Gastroesophageal sphincter (tissue), 4 donors: ENCODE data around the gene KLC3. TPM values are rescaled to one million over a fixed set of nuclear protein-coding genes. Genes with fewer than 3 reads are reported as not detected.

ENCODE experiments used
- ATAC-seq: fragments of 150-250 bp; one replicate; pipeline ENCODE4 v1.9.1; 2016; ENCODE audit warnings: mild to moderate bottlenecking, moderate library complexity
- H3K27ac ChIP-seq, 4 donors: fragments of 200-600 bp; sonication (generic) in 3 of 4; 1 replicate in 3 of 4; 2 replicates in 1 of 4; pipeline ENCODE4 v1.5.1; 2016 to 2019
- H3K27me3 ChIP-seq: fragments of 200-600 bp; sonication (generic); one replicate; pipeline ENCODE4 v1.5.1; 2019
- H3K36me3 ChIP-seq, 2 donors: fragments of 200-600 bp; sonication (generic); one replicate each; pipeline ENCODE4 v1.5.1; 2019; ENCODE audit warnings: control low read depth in 1 of 2
- H3K4me1 ChIP-seq, 3 donors: fragments of 200-600 bp; sonication (generic); 1 replicate in 2 of 3; 2 replicates in 1 of 3; pipeline ENCODE4 v1.5.1; 2016 to 2019; ENCODE audit warnings: control low read depth in 2 of 3
- H3K4me3 ChIP-seq, 2 donors: fragments of 200-600 bp; sonication (generic); one replicate each; pipeline ENCODE4 v1.5.1; 2019; ENCODE audit warnings: mild to moderate bottlenecking in 1 of 2, moderate library complexity in 1 of 2
- H3K9me3 ChIP-seq, 3 donors: fragments of 200-600 bp; sonication (generic); one replicate each; pipeline ENCODE4 v1.5.1; 2017 to 2019; ENCODE audit warnings: control low read depth in 2 of 3
- CTCF ChIP-seq, 4 experiments: fragments of 200-600 bp in 2 of 4; fragments of 450-650 bp in 2 of 4; sonication (generic) in 1 of 4; IDR thresholded peaks; one replicate each; pipeline ENCODE4 v1.5.1; 2017 to 2019; ENCODE audit warnings: antibody characterized with exemption in 4 of 4, mild to moderate bottlenecking in 2 of 4, moderate library complexity in 2 of 4
- EP300 ChIP-seq: sonication (generic); formaldehyde crosslinking; IDR thresholded peaks from one replicate; pipeline ENCODE4 v1.6.1; 2017; ENCODE audit warnings: antibody characterized with exemption, mild to moderate bottlenecking
- POLR2A ChIP-seq, 2 donors: fragments of 450-650 bp; IDR thresholded peaks; one replicate each; pipeline ENCODE4 v1.6.1; 2017; ENCODE audit warnings: antibody characterized with exemption in 2 of 2, mild to moderate bottlenecking in 2 of 2, moderate library complexity in 1 of 2
- POLR2AphosphoS5 ChIP-seq: sonication (generic); formaldehyde crosslinking; IDR thresholded peaks from one replicate; pipeline ENCODE4 v1.6.1; 2017; ENCODE audit warnings: antibody characterized with exemption
- WGBS, 2 donors: methylation state at CpG; one replicate each; pipeline ENCODE4 v1.1.5; 2018; ENCODE audit warnings: low coverage in 1 of 2; 5-methylcytosine and 5-hydroxymethylcytosine counted together
- total RNA-seq, 4 donors: library from RNA; depleted of rRNA; stranded (reverse); fragments of >200 nt; gene quantifications; one replicate each; pipeline ENCODE4 v1.1.0, GENCODE V29; 2016

The KLC3 gene
- total RNA-seq, 4 donors from 2014 or later: 1.3 TPM; not detected in 3

DNA sequence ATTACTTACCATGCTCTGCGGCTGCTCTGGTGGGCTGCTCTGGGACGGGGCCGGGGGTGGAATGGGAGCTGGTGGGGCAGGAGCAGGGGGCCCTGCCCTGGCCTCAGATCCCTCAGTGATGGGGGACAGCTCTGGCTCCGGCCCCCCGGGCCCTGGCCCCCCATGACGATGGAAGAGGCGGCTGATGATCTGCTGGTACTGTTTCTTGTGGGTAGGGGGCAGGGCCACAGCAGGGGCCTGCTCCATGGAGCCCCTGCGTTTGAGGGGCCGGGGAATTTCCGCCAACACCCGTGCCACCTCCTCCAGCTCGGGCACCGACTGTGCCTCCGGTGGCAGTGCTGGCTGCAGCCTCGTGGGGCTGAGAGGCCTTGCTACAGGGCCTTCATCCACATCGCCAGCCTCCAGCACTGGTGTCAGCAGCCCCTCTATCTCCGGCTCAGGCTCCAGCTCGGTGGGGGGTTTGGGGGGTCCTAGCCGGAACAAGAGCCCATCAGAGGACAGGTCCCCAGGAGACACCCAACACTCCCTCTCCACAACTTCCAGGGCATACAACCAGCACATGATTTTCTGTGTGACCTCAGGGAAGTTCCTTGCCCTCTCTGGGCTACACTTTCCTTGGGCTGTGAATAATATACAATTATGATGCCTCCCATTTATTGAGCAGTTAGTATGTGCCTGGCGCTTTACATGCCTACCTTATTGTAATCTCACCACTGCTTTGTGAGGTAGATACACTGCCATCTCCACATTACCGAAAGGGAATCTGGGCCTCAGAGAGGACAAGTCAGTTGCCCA lies 51.5 kb downstream of the KLC3 start:
- peaks cover 21% of the 10 kb centered on the region for H3K27me3 ChIP-seq
- no peak overlapping the region for H3K4me3 ChIP-seq
- H3K27ac ChIP-seq: no peak overlapping the region
- no peaks in the 10 kb centered on the region for H3K4me1 ChIP-seq
- no peaks in the 10 kb centered on the region for H3K9me3 ChIP-seq
- H3K36me3 ChIP-seq: peaks cover 0 to 13% of the 10 kb centered on the region in 2 donors
- ATAC-seq: no peak
- TF ChIP-seq POLR2A (IDR thresholded peaks at IDR 0.05) (no peak), CTCF (IDR thresholded peaks at IDR 0.05) (no peak), EP300 (no peak), POLR2AphosphoS5 (no peak)
- 100% methylated on average over 2 of the region's 21 CpGs for WGBS, 2 donors

GRCh38 chr19:45395821-45396617 lies 55.5 kb downstream of the KLC3 start:
- 45 to 48% methylated on average over 8 to 20 of the region's 59 CpGs for WGBS, 2 donors
- no peak for ATAC-seq
- Histone ChIP-seq H3K27ac (no peak overlapping the region), H3K4me1 (peaks cover 0 to 17% (median 3%) of the 10 kb centered on the region in 3 donors), H3K27me3 (peaks cover 12% of the 10 kb centered on the region), H3K9me3 (no peaks in the 10 kb centered on the region), H3K4me3 (no peak overlapping the region), H3K36me3 (peaks cover 0 to 13% of the 10 kb centered on the region in 2 donors)
- no peak for TF ChIP-seq CTCF (IDR thresholded peaks at IDR 0.05)
- TF ChIP-seq POLR2A (IDR thresholded peaks at IDR 0.05): no peak
- TF ChIP-seq POLR2AphosphoS5: no peak
- TF ChIP-seq EP300: no peak

- Histone ChIP-seq H3K4me3 (no peak overlapping the region), H3K4me1 (peaks cover 0 to 47% (median 14%) of the 10 kb centered on the region in 3 donors), H3K9me3 (no peaks in the 10 kb centered on the region), H3K36me3 (peaks cover 0 to 13% of the 10 kb centered on the region in 2 donors), H3K27me3 (peaks cover 36% of the 10 kb centered on the region), H3K27ac (no peak overlapping the region)
- 88 to 100% methylated on average over 2 to 4 of the region's 6 CpGs for WGBS, 2 donors
- ATAC-seq: no peak
- TF ChIP-seq EP300: no peak
- no peak for TF ChIP-seq CTCF (IDR thresholded peaks at IDR 0.05)
- TF ChIP-seq POLR2A (IDR thresholded peaks at IDR 0.05): no peak
- no peak for TF ChIP-seq POLR2AphosphoS5
Measured at GRCh38 chr19:45400192-45400591, 59.6 kb downstream of the KLC3 start.

Other genes starting within 250 kb of the KLC3 start
- gene PPP1R37, start 247.6 kb upstream of the KLC3 start, total RNA-seq: 10 to 100 TPM; 22.6 to 51.4 (median 24.6) TPM
- gene NKPD1, start 179.8 kb upstream of the KLC3 start, total RNA-seq: under 1 TPM in 2 of 4 donors, not detected in 2; 0.16 to 0.39 TPM
- 10 to 100 TPM; 16.2 to 24.0 (median 20.7) TPM for gene TRAPPC6A, start 162.5 kb upstream of the KLC3 start, total RNA-seq
- 10 to 100 TPM in 1 of 4 donors, 1 to 10 TPM in 3; 5.0 to 17.0 (median 7.8) TPM for gene BLOC1S3, start 162.0 kb upstream of the KLC3 start, total RNA-seq
- 1 to 10 TPM; 1.2 to 2.9 (median 2.0) TPM for gene EXOC3L2, start 95.3 kb upstream of the KLC3 start, total RNA-seq
- 10 to 100 TPM; 14.0 to 35.5 (median 20.6) TPM for gene MARK4, start 89.5 kb upstream of the KLC3 start, total RNA-seq
- under 1 TPM in 2 of 4 donors, not detected in 2; 0.17 to 0.73 TPM for gene CKM, start 17.9 kb upstream of the KLC3 start, total RNA-seq
- 10 to 100 TPM in 3 of 4 donors, 1 to 10 TPM in 1; 7.1 to 18.8 (median 12.5) TPM for gene ERCC2, start 29.8 kb downstream of the KLC3 start, total RNA-seq
- 10 to 100 TPM in 1 of 4 donors, 1 to 10 TPM in 3; 5.5 to 15.5 (median 9.3) TPM for gene PPP1R13L, start 64.3 kb downstream of the KLC3 start, total RNA-seq
- gene POLR1G, start 65.9 kb downstream of the KLC3 start, total RNA-seq: 10 to 100 TPM in 1 of 4 donors, 1 to 10 TPM in 3; 1.7 to 10.7 (median 5.8) TPM
- gene ERCC1, start 83.2 kb downstream of the KLC3 start, total RNA-seq: 10 to 100 TPM; 52.7 to 84.6 (median 68.4) TPM
- 10 to 100 TPM in 2 of 4 donors, 1 to 10 TPM in 2; 1.9 to 38.0 (median 15.6) TPM for gene FOSB, start 127.2 kb downstream of the KLC3 start, total RNA-seq
- 10 to 100 TPM; 11.0 to 19.6 (median 15.3) TPM for gene RTN2, start 156.3 kb downstream of the KLC3 start, total RNA-seq
- gene PPM1N, start 157.7 kb downstream of the KLC3 start, total RNA-seq: 1 to 10 TPM in 3 of 4 donors, under 1 TPM in 1; 0.96 to 3.2 (median 2.1) TPM
- 100 to 1,000 TPM; 140 to 246 (median 167) TPM for gene VASP, start 166.7 kb downstream of the KLC3 start, total RNA-seq
- 10 to 100 TPM in 3 of 4 donors, 1 to 10 TPM in 1; 5.7 to 14.9 (median 11.6) TPM for gene OPA3, start 244.1 kb downstream of the KLC3 start, total RNA-seq